Natural killer cell (primary cell): ENCODE measurements around the gene GBE1. TPM values are rescaled to one million over a fixed set of nuclear protein-coding genes. Genes with fewer than 3 reads are reported as not detected.

Experiments
- ATAC-seq, 3 donors: fragments of 150-1000 bp in 2 of 3; fragments of 200-7000 bp in 1 of 3; cut with Tn5 transposase; 1 replicate in 1 of 3; 2 replicates in 2 of 3; pipeline ENCODE4 v1.10.0; 2021; ENCODE audit warnings: mild to moderate bottlenecking in 2 of 3, moderate library complexity in 2 of 3
- DNase-seq, 2 donors: peaks; one replicate each; pipeline versions ENCODE4 v3.0.0 to v3.0.0-alpha.2; 2013 to 2021; ENCODE audit warnings: mixed read lengths in 1 of 2
- H3K27ac ChIP-seq: one replicate; pipeline ENCODE4 v1.5.1; 2013; ENCODE audit warnings: mild to moderate bottlenecking, low read length
- H3K27me3 ChIP-seq: one replicate; pipeline ENCODE4 v1.6.1; 2013; ENCODE audit warnings: low read length; ENCODE audit not compliant: control insufficient read depth, insufficient read depth
- H3K36me3 ChIP-seq: one replicate; pipeline ENCODE4 v1.6.1; 2013; ENCODE audit warnings: low read length; ENCODE audit not compliant: control insufficient read depth, insufficient read depth
- H3K4me1 ChIP-seq: one replicate; pipeline ENCODE4 v1.6.1; 2013; ENCODE audit warnings: low read length; ENCODE audit not compliant: control insufficient read depth, insufficient read depth
- H3K4me3 ChIP-seq: one replicate; pipeline ENCODE4 v1.5.1; 2013; ENCODE audit warnings: low read length
- H3K9me3 ChIP-seq: one replicate; pipeline ENCODE4 v1.6.1; 2013; ENCODE audit warnings: low read length; ENCODE audit not compliant: control insufficient read depth, insufficient read depth
- H3K27ac Mint-ChIP-seq, 2 donors: one replicate each; pipeline ENCODE4 v1.8.0; 2022; ENCODE audit warnings: mild to moderate bottlenecking in 2 of 2, mixed read lengths in 2 of 2, moderate library complexity in 1 of 2
- H3K27me3 Mint-ChIP-seq, 2 donors: one replicate each; pipeline ENCODE4 v1.8.0; 2022; ENCODE audit warnings: low read depth in 2 of 2, mixed read lengths in 2 of 2
- H3K36me3 Mint-ChIP-seq: one replicate; pipeline ENCODE4 v1.8.0; 2022; ENCODE audit warnings: mixed read lengths
- H3K4me1 Mint-ChIP-seq, 2 donors: one replicate each; pipeline ENCODE4 v1.8.0; 2022; ENCODE audit warnings: mixed read lengths in 2 of 2
- H3K4me3 Mint-ChIP-seq: one replicate; pipeline ENCODE4 v1.8.0; 2022; ENCODE audit warnings: mild to moderate bottlenecking, moderate library complexity, mixed read lengths
- H3K9me3 Mint-ChIP-seq, 2 donors: one replicate each; pipeline ENCODE4 v1.8.0; 2022; ENCODE audit warnings: mixed read lengths in 2 of 2
- CTCF ChIP-seq: fragments of 200-600 bp; IDR thresholded peaks from one replicate; pipeline ENCODE4 v1.8.0; 2022; ENCODE audit warnings: antibody characterized with exemption
- WGBS: methylation state at CpG from one replicate; pipeline ENCODE4 v1.1.7; 2013; ENCODE audit warnings: missing lambda C conversion rate; ENCODE audit not compliant: insufficient coverage; 5-methylcytosine and 5-hydroxymethylcytosine counted together
- intact Hi-C: fragments of 100-400 bp; cut with micrococcal nuclease; formaldehyde crosslinking; loops from one replicate; pipeline ENCODE4 v1.14.2; 2022
- total RNA-seq, 4 donors: library from RNA; stranded (reverse); fragments of 120-200 nt in 1 of 4; gene quantifications; one replicate each; pipeline versions ENCODE4 v1.2.3 to v1.2.4, GENCODE V29; 2013 to 2022

GBE1 gene
- total RNA-seq, 3 donors from 2014 or later (not counting 1 experiment from before 2014, with no cell fraction given), result 8.8 to 11.8 (median 9.7) TPM

GRCh38 chr3:81579744-81580143 is 181.7 kb downstream of the GBE1 start:
- no peak for ATAC-seq
- Histone ChIP-seq H3K36me3 (peaks cover 2% of the 10 kb centered on the region), H3K4me1 (no peaks in the 10 kb centered on the region), H3K9me3 (no peaks in the 10 kb centered on the region), H3K27me3 (no peaks in the 10 kb centered on the region), H3K27ac (no peak overlapping the region), H3K4me3 (no peak overlapping the region)
- DNase-seq, result no peak
- Mint-ChIP-seq H3K4me1 (no peaks in the 10 kb centered on the region), H3K36me3 (no peaks in the 10 kb centered on the region), H3K27me3 (no peaks in the 10 kb centered on the region), H3K4me3 (no peak overlapping the region), H3K9me3 (no peaks in the 10 kb centered on the region), H3K27ac (no peak overlapping the region)
- intact Hi-C loops, result no loop called here
- 100% methylated on average over 1 of the region's 2 CpGs for WGBS
- no peak for TF ChIP-seq CTCF

DNA sequence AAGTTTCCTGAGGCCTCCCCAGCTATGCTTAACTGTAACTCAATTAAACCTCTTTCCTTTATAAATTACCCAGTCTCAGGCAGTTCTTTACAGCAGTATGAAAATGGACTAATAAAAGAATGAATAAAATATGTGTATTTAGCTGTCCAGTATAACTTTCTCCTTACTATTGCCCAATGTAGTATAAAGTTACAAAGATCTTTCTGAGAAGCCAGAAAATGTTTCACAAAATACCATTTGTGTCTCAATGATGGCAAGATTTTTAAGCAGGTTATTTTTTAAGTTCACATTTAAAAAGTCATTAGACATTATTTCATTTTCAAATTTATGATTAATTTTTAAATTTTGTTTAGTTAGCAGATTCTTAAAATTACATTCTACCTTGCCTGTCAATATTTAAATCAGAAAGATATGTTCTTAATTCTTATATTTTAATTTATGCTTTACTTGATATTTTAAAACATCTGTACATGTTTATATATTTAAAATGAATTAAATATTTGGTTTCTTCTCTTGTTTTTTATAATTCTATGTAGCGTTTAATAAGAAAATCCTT is 189.2 kb downstream of the GBE1 start:
- H3K4me3 Mint-ChIP-seq, result no peak overlapping the region
- DNase-seq (no peak), ATAC-seq (no peak)
- WGBS, result no CpG with 5 or more reads among the region's 1 CpG
- no peaks in the 10 kb centered on the region for H3K27me3 Mint-ChIP-seq
- no peaks in the 10 kb centered on the region for H3K36me3 Mint-ChIP-seq
- no peaks in the 10 kb centered on the region for H3K27me3 ChIP-seq
- H3K27ac ChIP-seq, result no peak overlapping the region
- H3K27ac Mint-ChIP-seq, result no peak overlapping the region
- H3K9me3 Mint-ChIP-seq, result no peaks in the 10 kb centered on the region
- intact Hi-C loops, result no loop called here
- H3K4me1 ChIP-seq, result no peaks in the 10 kb centered on the region
- no peaks in the 10 kb centered on the region for H3K36me3 ChIP-seq
- no peaks in the 10 kb centered on the region for H3K9me3 ChIP-seq
- peaks cover 8 to 11% of the 10 kb centered on the region in 2 donors for H3K4me1 Mint-ChIP-seq
- TF ChIP-seq CTCF, result no peak
- no peak overlapping the region for H3K4me3 ChIP-seq

DNA sequence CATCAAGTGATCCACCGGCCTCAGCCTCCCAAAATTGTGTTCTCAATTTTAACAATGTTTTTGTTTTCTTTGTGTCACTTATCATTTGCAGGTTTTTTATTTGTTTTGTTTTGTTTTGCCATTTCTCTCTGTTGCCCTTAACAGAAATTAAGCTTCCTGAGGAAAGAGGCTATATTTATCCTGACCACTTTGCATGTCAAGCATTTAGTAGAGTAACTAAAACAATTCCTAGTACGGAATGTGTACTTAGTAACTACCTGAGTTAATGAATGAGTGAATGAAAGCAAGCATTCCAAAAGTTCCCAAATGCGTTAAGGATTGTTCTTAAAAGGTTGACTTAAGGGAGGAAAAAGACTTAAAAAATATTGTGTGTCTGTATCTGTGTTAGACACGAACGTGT is 193.1 kb downstream of the GBE1 start:
- no peaks in the 10 kb centered on the region for H3K9me3 Mint-ChIP-seq
- H3K4me1 ChIP-seq, result no peaks in the 10 kb centered on the region
- TF ChIP-seq CTCF, result no peak
- H3K27ac Mint-ChIP-seq, result no peak overlapping the region
- DNase-seq (no peak), ATAC-seq (no peak)
- no peak overlapping the region for H3K27ac ChIP-seq
- 98% methylated on average over 4 of the region's 5 CpGs for WGBS
- no peaks in the 10 kb centered on the region for H3K27me3 ChIP-seq
- H3K4me3 Mint-ChIP-seq, result no peak overlapping the region
- H3K36me3 Mint-ChIP-seq, result no peaks in the 10 kb centered on the region
- peaks cover 2% of the 10 kb centered on the region for H3K36me3 ChIP-seq
- peaks cover 8 to 11% of the 10 kb centered on the region in 2 donors for H3K4me1 Mint-ChIP-seq
- intact Hi-C loops, result no loop called here
- H3K27me3 Mint-ChIP-seq, result no peaks in the 10 kb centered on the region
- H3K9me3 ChIP-seq, result no peaks in the 10 kb centered on the region
- H3K4me3 ChIP-seq, result no peak overlapping the region

DNA sequence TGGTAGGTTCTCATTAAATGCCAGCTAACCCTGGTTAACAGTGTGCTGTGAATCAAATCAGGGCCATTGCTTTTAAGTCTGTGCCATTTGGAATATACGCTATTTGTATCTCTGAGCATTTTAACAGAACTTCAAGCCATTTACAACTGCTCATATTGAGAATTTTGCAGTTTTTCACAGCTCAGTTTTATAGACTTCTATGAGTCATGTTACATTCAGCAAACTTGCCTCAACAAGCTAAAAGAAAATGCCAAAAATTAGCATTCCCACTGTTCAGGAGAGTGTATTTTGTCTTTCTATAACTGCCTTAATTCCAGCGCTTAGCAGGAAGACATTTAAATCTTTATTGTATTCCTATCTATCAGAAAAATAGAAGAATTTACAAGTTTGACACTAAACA is 196.4 kb downstream of the GBE1 start:
- ATAC-seq, result no peak
- H3K27me3 Mint-ChIP-seq, result no peaks in the 10 kb centered on the region
- H3K36me3 Mint-ChIP-seq, result no peaks in the 10 kb centered on the region
- WGBS, result 94% methylated on average over 1 of the region's 2 CpGs
- no peak for TF ChIP-seq CTCF
- Histone ChIP-seq H3K27ac (no peak overlapping the region), H3K9me3 (no peaks in the 10 kb centered on the region), H3K4me1 (no peaks in the 10 kb centered on the region), H3K27me3 (no peaks in the 10 kb centered on the region), H3K36me3 (peaks cover 2% of the 10 kb centered on the region), H3K4me3 (no peak overlapping the region)
- H3K27ac Mint-ChIP-seq, result no peak overlapping the region
- intact Hi-C loops, result no loop called here
- no peak for DNase-seq
- no peak overlapping the region for H3K4me3 Mint-ChIP-seq
- H3K9me3 Mint-ChIP-seq, result no peaks in the 10 kb centered on the region
- peaks cover under 1% of the 10 kb centered on the region in 2 donors for H3K4me1 Mint-ChIP-seq
